Aorta (tissue), 5 donors: ENCODE results near the gene SP3. TPM values are rescaled to one million over a fixed set of nuclear protein-coding genes. Genes with fewer than 3 reads are reported as not detected.
A peak's percentile ranks its signal among the peaks of the same experiment; 100 is the strongest.

Experiments
- ATAC-seq: fragments of 200-7000 bp; cut with Tn5 transposase; one replicate; pipeline ENCODE4 v1.9.1; 2022; ENCODE audit warnings: moderate library complexity; ENCODE audit not compliant: low FRiP score
- DNase-seq, 2 donors: peaks; one replicate each; pipeline ENCODE4 v3.0.0-alpha.2; 2020
- H3K27ac ChIP-seq, 2 donors: one replicate each; pipeline ENCODE4 v1.5.1; 2013; ENCODE audit warnings: low read length in 2 of 2, mild to moderate bottlenecking in 2 of 2, moderate library complexity in 2 of 2, control low read depth in 1 of 2, inconsistent platforms in 1 of 2, low read depth in 1 of 2
- H3K27me3 ChIP-seq, 2 donors: one replicate each; pipeline ENCODE4 v1.6.1; 2013; ENCODE audit warnings: control low read depth in 1 of 2, low read length in 1 of 2, mild to moderate bottlenecking in 1 of 2, moderate library complexity in 1 of 2; ENCODE audit not compliant: insufficient read depth in 2 of 2, control insufficient read depth in 1 of 2
- H3K36me3 ChIP-seq, 2 donors: one replicate each; pipeline ENCODE4 v1.6.1; 2013; ENCODE audit warnings: control low read depth in 1 of 2, low read length in 1 of 2, mild to moderate bottlenecking in 1 of 2; ENCODE audit not compliant: insufficient read depth in 2 of 2, control insufficient read depth in 1 of 2
- H3K4me1 ChIP-seq, 2 donors: one replicate each; pipeline ENCODE4 v1.6.1; 2013; ENCODE audit warnings: low read length in 2 of 2, control low read depth in 1 of 2, mild to moderate bottlenecking in 1 of 2, moderate library complexity in 1 of 2; ENCODE audit not compliant: insufficient read depth in 2 of 2, control insufficient read depth in 1 of 2
- H3K4me3 ChIP-seq, 2 donors: one replicate each; pipeline ENCODE4 v1.5.1; 2013; ENCODE audit warnings: low read length in 2 of 2, control low read depth in 1 of 2, mild to moderate bottlenecking in 1 of 2
- H3K9me3 ChIP-seq: one replicate; pipeline ENCODE4 v1.6.1; 2013; ENCODE audit warnings: mild to moderate bottlenecking, low read length; ENCODE audit not compliant: control insufficient read depth
- WGBS, 2 donors: extraction: QIAGEN DNeasy Blood & Tissue Kit; methylation state at CpG; one replicate each; pipeline ENCODE4 v1.1.7; 2013; 5-methylcytosine and 5-hydroxymethylcytosine counted together
- intact Hi-C, 2 donors: fragments of 100-400 bp; cut with DNase I; formaldehyde crosslinking; loops; one replicate each; pipeline versions ENCODE4 v1.14.2 to v1.15.0; 2022
- long read RNA-seq, 2 donors: library from polyadenylated mRNA; unstranded; transcript quantifications; one replicate each; pipeline ENCODE4 v2.0.0, GENCODE V29; 2020 to 2021
- polyA plus RNA-seq, 2 donors: library from polyadenylated mRNA; stranded (reverse); fragments of 200-250 nt; gene quantifications; one replicate each; pipeline ENCODE4 v1.2.3, GENCODE V29; 2013
- total RNA-seq, 2 donors: library from RNA; stranded (reverse); fragmentation: NEBNext Ultra II Directional; extraction: Animal tissue kit (Norgen Biotek cat#: 25700); gene quantifications; one replicate each; pipeline ENCODE4 v1.2.1, GENCODE V29; 2021
- donor health status: healthy with polysubstance abuse.
- donor health status: Bipolar disorder and iron deficiency.
- donor health status: DM: no; HTN: no; CAD: no.
- donor health status: DM: no; HTN: no; CAD: no.
- donor health status: DM: yes; HTN: yes; CAD: no.

SP3 gene
- 10 to 100 TPM; 79.1 to 97.6 TPM for total RNA-seq
- 10 to 100 TPM; 16.2 to 25.4 TPM for polyA plus RNA-seq
- long read RNA-seq, donor 1, partial matches to known transcripts: 9 of 15 reads
- long read RNA-seq, donor 1, other reads (novel, unspliced or antisense): 5 of 15 reads
- long read RNA-seq, donor 2, full-length matches to known transcripts: 29 of 53 reads
- long read RNA-seq, donor 2, partial matches to known transcripts: 13 of 53 reads
- long read RNA-seq, donor 2, other reads (novel, unspliced or antisense): 11 of 53 reads

- Histone ChIP-seq H3K9me3 (no peaks in the 10 kb centered on the region), H3K4me1 (peaks cover 0 to 3% of the 10 kb centered on the region in 2 donors), H3K4me3 (peak within 1 kb of the TSS; percentile 100), H3K27ac (peak within 1 kb of the TSS; percentile 98 to 99), H3K27me3 (no peaks in the 10 kb centered on the region), H3K36me3 (no peaks in the 10 kb centered on the region)
- intact Hi-C loops: loop anchor here (1.0 to 5.0 kb wide), 3 partner anchors 18 to 113 kb away; no protein-coding TSS in a partner anchor
- WGBS, 2 donors: 0% methylated on average over 46 to 52 of the region's 52 CpGs
- ATAC-seq (peak; percentile 95), DNase-seq (peak; percentile 99)
Observed at GRCh38 chr2:173965372-173966025, at the start of gene SP3. Gene SP3 (minus strand): TSS chr2:173965373. CDS start chr2:173965171, 202 bp downstream.

- H3K4me1 ChIP-seq: no peaks in the 10 kb centered on the region
- intact Hi-C loops: no loop called here
- no peak for DNase-seq
- H3K27ac ChIP-seq: no peak overlapping the region
- no peak overlapping the region for H3K4me3 ChIP-seq
- no peaks in the 10 kb centered on the region for H3K36me3 ChIP-seq
- ATAC-seq: no peak
- H3K9me3 ChIP-seq: no peaks in the 10 kb centered on the region
- H3K27me3 ChIP-seq: no peaks in the 10 kb centered on the region
- 80 to 85% methylated on average over 2 of the region's 2 CpGs for WGBS, 2 donors
Observed at GRCh38 chr2:174014699-174015070, 49.5 kb upstream of the SP3 start.

- 59 to 63% methylated on average over 6 of the region's 6 CpGs for WGBS, 2 donors
- no peak for DNase-seq
- Histone ChIP-seq H3K36me3 (no peaks in the 10 kb centered on the region), H3K27me3 (no peaks in the 10 kb centered on the region), H3K27ac (peak overlapping the region in 1 of 2 donors; percentile 4), H3K4me3 (no peak overlapping the region), H3K9me3 (no peaks in the 10 kb centered on the region), H3K4me1 (no peaks in the 10 kb centered on the region)
- intact Hi-C loops: no loop called here
- no peak for ATAC-seq
Observed at GRCh38 chr2:174014011-174014698, 49.0 kb upstream of the SP3 start.

GRCh38 chr2:174013315-174013751 is 48.2 kb upstream of the SP3 start:
- Histone ChIP-seq H3K4me3 (peak overlapping the region; percentile 33 to 42), H3K9me3 (no peaks in the 10 kb centered on the region), H3K4me1 (no peaks in the 10 kb centered on the region), H3K36me3 (no peaks in the 10 kb centered on the region), H3K27ac (peak overlapping the region; percentile 95 to 97), H3K27me3 (no peaks in the 10 kb centered on the region)
- 6 to 9% methylated on average over 17 of the region's 17 CpGs for WGBS, 2 donors
- ATAC-seq (peak; percentile 75), DNase-seq (peak; percentile 73 to 82)
- intact Hi-C loops: no loop called here

GRCh38 chr2:174012347-174013314 is 47.5 kb upstream of the SP3 start:
- Histone ChIP-seq H3K36me3 (no peaks in the 10 kb centered on the region), H3K27ac (peak overlapping the region; percentile 95 to 97), H3K9me3 (no peaks in the 10 kb centered on the region), H3K4me1 (no peaks in the 10 kb centered on the region), H3K4me3 (peak overlapping the region; percentile 33 to 42), H3K27me3 (no peaks in the 10 kb centered on the region)
- peak; percentile 89 to 91 for DNase-seq
- 10 to 12% methylated on average over 45 to 56 of the region's 56 CpGs for WGBS, 2 donors
- intact Hi-C loops: no loop called here
- ATAC-seq: peak; percentile 94

- Histone ChIP-seq H3K27me3 (no peaks in the 10 kb centered on the region), H3K9me3 (no peaks in the 10 kb centered on the region), H3K27ac (no peak overlapping the region), H3K36me3 (no peaks in the 10 kb centered on the region), H3K4me1 (no peaks in the 10 kb centered on the region), H3K4me3 (no peak overlapping the region)
- intact Hi-C loops: no loop called here
- DNase-seq (no peak), ATAC-seq (no peak)
- 93 to 98% methylated on average over 2 of the region's 2 CpGs for WGBS, 2 donors
Observed at GRCh38 chr2:174011796-174012195, 46.6 kb upstream of the SP3 start.

- intact Hi-C loops: no loop called here
- Histone ChIP-seq H3K36me3 (no peaks in the 10 kb centered on the region), H3K27me3 (no peaks in the 10 kb centered on the region), H3K27ac (no peak overlapping the region), H3K9me3 (no peaks in the 10 kb centered on the region), H3K4me1 (no peaks in the 10 kb centered on the region), H3K4me3 (no peak overlapping the region)
- no peak for DNase-seq
- no peak for ATAC-seq
Observed at GRCh38 chr2:174011173-174011572, 46.0 kb upstream of the SP3 start.
